Vagina (tissue), 2 donors: ENCODE data around the gene WDR47. TPM values are rescaled to one million over a fixed set of nuclear protein-coding genes. Genes with fewer than 3 reads are reported as not detected.

ENCODE experiments used
- DNase-seq, 2 donors: peaks; one replicate each; pipeline ENCODE4 v3.0.0-alpha.2; 2017; ENCODE audit errors: extremely low spot score in 2 of 2
- H3K27ac ChIP-seq: fragments of 200-600 bp; sonication (generic); one replicate; pipeline ENCODE4 v1.5.1; 2019
- H3K27me3 ChIP-seq: fragments of 200-600 bp; sonication (generic); one replicate; pipeline ENCODE4 v1.5.1; 2019
- H3K36me3 ChIP-seq, 2 donors: fragments of 200-600 bp; sonication (generic); one replicate each; pipeline ENCODE4 v1.5.1; 2017 to 2019
- H3K4me1 ChIP-seq: fragments of 200-600 bp; sonication (generic); one replicate; pipeline ENCODE4 v1.5.1; 2019
- H3K4me3 ChIP-seq, 2 donors: fragments of 200-600 bp; sonication (generic); 1 replicate in 1 of 2; 2 replicates in 1 of 2; pipeline ENCODE4 v1.5.1; 2016 to 2019
- H3K9me3 ChIP-seq: fragments of 200-600 bp; sonication (generic); one replicate; pipeline ENCODE4 v1.5.1; 2019
- POLR2A ChIP-seq, 2 donors: fragments of 450-650 bp; IDR thresholded peaks; one replicate each; pipeline ENCODE4 v1.6.1; 2017; ENCODE audit warnings: antibody characterized with exemption in 2 of 2, mild to moderate bottlenecking in 2 of 2, moderate library complexity in 2 of 2
- POLR2AphosphoS5 ChIP-seq, 2 donors: sonication (generic); formaldehyde crosslinking; IDR thresholded peaks; one replicate each; pipeline ENCODE4 v1.9.0; 2017; ENCODE audit warnings: antibody characterized with exemption in 2 of 2, mild to moderate bottlenecking in 2 of 2, low read depth in 1 of 2; ENCODE audit not compliant: insufficient read depth in 1 of 2
- intact Hi-C: fragments of 100-400 bp; cut with DNase I; formaldehyde crosslinking; loops from one replicate; pipeline ENCODE4 v1.15.1; 2023
- total RNA-seq: library from RNA; depleted of rRNA; stranded (reverse); fragments of >200 nt; gene quantifications from one replicate; pipeline ENCODE4 v1.2.3, GENCODE V29; 2016
- TF ChIP-seq, protein P1 (sequence below), 3 experiments: fragments of 450-650 bp in 2 of 3; fragments of 200-600 bp in 1 of 3; sonication (generic) in 1 of 3; IDR thresholded peaks; one replicate each; pipeline ENCODE4 v1.5.1; 2017 to 2019; ENCODE audit warnings: antibody characterized with exemption in 3 of 3, mild to moderate bottlenecking in 2 of 3, moderate library complexity in 2 of 3

The WDR47 gene
- total RNA-seq = 14.7 TPM

DNA sequence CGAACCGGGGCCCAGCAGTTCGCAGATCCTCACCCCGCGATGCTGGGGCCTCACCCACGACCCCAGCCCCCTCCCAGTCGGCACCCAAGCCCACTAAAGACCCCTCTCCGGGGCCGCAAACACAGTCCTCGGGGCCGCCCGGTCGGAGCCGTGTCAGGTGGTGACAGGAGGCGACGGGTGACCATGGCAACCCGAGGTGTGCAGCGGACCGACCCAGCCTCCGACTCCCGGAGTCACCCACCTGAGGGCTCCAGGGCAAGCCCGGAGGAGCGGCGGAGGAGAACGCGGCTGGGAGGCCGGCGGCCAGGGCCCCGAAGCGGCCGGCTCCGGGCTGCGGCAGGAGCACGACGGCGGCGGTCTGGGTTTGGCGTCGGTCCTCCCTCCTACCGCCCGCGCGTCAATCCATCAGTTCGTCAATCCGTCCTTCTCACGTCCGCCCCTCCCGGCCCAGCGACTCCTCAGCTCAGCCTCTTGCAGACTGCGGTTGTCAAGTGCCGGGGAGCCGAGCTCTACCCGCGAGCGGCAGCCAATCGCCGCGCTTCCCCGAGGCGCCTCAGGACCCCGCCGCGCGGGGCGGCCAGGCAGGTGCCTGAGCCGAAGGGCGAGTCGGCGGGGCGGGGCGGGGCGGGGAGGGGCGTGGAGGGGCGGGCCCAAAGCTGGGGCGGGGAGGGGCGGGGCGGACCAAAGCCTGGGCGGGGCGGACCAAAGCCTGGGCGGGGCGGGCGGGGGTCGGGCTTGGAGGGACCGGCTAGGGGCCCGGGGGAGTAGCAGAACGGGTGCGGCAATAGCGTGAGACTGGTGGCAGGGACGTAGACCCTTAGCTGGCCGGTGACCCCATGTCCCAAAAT lies at the start of gene WDR47:
WDR47 (minus strand) TSS at position 482 of the 848 bp plus-strand sequence. CDS start 18,590 bp downstream, outside the sequence.
- H3K4me1 ChIP-seq = peaks cover 26% of the 10 kb centered on the region
- DNase-seq = peak in 1 of 2 donors; percentile 94
- H3K36me3 ChIP-seq = no peaks in the 10 kb centered on the region
- peak within 1 kb of the TSS; percentile 96 to 99 for H3K4me3 ChIP-seq
- intact Hi-C loops = no loop called here
- no peaks in the 10 kb centered on the region for H3K27me3 ChIP-seq
- TF ChIP-seq, protein P1, sequence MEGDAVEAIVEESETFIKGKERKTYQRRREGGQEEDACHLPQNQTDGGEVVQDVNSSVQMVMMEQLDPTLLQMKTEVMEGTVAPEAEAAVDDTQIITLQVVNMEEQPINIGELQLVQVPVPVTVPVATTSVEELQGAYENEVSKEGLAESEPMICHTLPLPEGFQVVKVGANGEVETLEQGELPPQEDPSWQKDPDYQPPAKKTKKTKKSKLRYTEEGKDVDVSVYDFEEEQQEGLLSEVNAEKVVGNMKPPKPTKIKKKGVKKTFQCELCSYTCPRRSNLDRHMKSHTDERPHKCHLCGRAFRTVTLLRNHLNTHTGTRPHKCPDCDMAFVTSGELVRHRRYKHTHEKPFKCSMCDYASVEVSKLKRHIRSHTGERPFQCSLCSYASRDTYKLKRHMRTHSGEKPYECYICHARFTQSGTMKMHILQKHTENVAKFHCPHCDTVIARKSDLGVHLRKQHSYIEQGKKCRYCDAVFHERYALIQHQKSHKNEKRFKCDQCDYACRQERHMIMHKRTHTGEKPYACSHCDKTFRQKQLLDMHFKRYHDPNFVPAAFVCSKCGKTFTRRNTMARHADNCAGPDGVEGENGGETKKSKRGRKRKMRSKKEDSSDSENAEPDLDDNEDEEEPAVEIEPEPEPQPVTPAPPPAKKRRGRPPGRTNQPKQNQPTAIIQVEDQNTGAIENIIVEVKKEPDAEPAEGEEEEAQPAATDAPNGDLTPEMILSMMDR (IDR thresholded peaks at IDR 0.05) = no peak
- TF ChIP-seq POLR2A (IDR thresholded peaks at IDR 0.05) = peak; percentile 31 to 90
- TF ChIP-seq POLR2AphosphoS5 (IDR thresholded peaks at IDR 0.05; ENCODE audit: insufficient read depth in 1 of 2, low read depth in 1 of 2) = peak; percentile 16 to 91
- peak within 1 kb of the TSS; percentile 86 for H3K27ac ChIP-seq
- no peaks in the 10 kb centered on the region for H3K9me3 ChIP-seq

DNA sequence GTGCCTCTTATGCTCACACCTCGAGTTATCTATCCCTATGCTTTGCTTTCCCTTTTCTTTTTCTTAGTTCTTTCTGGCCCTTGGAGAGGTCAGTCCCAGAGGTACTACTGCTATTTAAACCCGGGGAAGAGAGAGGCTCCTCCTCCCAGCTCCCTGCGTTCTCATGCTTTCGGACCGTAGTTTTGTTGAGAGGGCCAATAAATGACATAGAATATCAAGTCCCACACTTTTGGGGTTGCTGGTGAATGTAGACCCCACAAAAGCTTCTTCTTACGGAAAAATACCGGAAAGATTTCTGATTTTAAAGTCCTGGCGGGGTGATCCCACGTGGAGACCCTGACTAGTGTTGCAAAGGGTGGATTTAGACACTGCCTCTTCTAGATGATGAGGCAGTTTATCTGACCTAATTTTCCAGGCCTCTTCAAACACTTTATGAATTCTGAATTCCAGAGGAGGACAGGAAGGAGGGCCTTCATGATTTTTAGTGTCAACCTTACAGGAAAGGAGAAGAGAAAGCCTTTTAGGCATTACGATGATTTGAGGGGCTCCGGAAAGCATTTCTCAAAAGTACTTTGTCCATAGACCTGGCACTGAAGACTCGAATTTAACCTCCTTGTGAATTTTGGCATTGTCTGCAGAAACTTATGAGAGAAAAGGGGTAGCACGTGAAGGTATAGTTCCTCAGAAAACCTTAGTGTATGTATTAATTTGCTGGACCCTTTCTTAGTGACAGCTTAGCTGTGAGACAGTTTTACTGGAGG lies 49.4 kb upstream of the WDR47 start:
- TF ChIP-seq, protein P1 (IDR thresholded peaks at IDR 0.05) = no peak
- TF ChIP-seq POLR2A (IDR thresholded peaks at IDR 0.05) = no peak
- intact Hi-C loops = no loop called here
- Histone ChIP-seq H3K4me3 (peak overlapping the region; percentile 73 to 93), H3K27me3 (no peaks in the 10 kb centered on the region), H3K27ac (peak overlapping the region; percentile 95), H3K4me1 (peaks cover 48% of the 10 kb centered on the region), H3K9me3 (no peaks in the 10 kb centered on the region), H3K36me3 (peaks cover 0 to 29% of the 10 kb centered on the region in 2 donors)
- DNase-seq = no peak

DNA sequence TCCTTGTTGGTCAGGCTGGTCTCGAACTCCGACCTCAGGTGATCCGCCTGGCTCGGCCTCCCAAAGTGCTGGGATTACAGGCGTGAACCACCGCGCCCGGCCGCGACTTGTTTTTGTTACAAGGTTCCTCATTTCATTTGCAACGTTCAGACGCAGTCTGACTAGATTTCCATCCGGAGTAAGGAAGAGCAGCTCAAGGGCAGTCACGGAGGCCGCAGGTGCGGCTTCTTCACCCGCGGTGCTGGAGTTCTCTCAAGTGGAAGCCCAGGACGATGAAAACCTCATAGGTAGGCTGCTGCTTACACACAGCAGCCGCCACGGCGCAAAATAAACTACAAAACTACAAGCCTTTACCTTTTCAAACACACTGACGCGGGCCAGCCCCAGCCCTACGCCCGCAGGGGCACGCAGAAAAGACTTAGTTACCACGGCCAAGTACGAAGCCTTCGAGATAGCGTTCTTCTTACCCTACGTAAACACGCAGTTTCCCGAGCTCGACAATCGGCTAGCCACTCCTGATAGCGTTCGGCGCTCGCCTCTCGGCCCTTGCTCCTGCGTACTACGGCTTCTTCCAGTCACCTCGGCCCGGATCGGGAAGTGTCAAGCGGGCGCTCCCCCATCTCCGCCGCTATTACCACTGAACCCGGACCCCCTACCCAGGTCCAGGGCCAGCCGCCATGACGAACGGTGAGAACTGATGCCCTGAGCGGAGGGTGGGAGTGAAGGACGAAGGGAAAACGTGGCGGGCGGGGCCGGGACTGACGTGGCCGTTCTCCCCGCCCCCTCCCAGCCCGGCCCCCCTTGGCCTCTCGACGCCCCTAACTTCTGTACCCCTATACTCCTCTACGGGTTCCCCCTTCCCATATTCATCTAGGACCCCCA lies 48.5 kb upstream of the WDR47 start, which contains the start of gene TMEM167B:
TMEM167B (plus strand) TSS at position 569 of the 882 bp plus-strand sequence; CDS start at position 678, 109 bp downstream.
- Histone ChIP-seq H3K36me3 (peaks cover 0 to 25% of the 10 kb centered on the region in 2 donors), H3K9me3 (no peaks in the 10 kb centered on the region), H3K27me3 (no peaks in the 10 kb centered on the region), H3K4me3 (peak within 1 kb of the TSS; percentile 73 to 93), H3K4me1 (peaks cover 40% of the 10 kb centered on the region), H3K27ac (peak within 1 kb of the TSS; percentile 95)
- intact Hi-C loops = no loop called here
- peak in 1 of 2 donors; percentile 97 for DNase-seq
- TF ChIP-seq, protein P1 (IDR thresholded peaks at IDR 0.05) = no peak
- peak in 1 of 2 donors; percentile 64 for TF ChIP-seq POLR2A (IDR thresholded peaks at IDR 0.05)
- peak; percentile 96 to 98 for TF ChIP-seq POLR2AphosphoS5 (IDR thresholded peaks at IDR 0.05; ENCODE audit: insufficient read depth in 1 of 2, low read depth in 1 of 2)

DNA sequence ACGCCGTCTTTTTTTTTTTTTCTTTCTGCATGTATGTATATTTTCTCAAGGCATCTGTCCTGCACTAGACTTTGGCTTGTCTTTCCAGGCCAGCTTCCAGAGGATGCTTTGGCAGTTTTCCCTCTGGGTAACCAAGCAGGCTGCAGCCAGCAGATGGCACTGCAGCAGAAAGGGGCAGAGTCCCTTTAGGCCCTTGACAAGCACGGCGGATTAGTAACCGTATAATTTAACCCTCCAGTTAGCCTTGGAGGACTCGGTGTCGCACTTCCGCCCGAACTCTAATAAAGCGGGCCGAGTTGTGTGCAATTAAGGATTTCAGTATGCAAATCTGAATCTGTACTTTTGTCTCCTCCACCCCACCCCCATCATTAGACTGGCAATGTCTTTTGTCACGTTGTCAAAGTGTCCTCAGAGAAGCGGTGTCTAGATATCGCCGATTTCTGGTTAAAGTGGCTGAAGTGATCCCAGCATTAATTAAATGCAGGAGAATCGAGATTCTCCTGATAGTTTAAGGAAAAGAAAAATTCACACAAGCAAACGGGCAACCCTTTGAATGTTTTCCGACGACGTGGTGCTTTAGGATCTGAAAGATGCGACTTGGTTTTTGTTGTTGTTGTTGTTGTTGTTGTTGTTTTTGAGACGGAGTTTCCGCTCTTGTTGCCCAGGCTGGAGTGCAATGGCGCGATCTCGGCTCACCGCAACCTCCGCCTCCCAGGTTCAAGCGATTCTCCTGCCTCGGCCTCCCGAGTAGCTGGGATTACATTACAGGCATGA lies 47.5 kb upstream of the WDR47 start:
- no peak for TF ChIP-seq POLR2AphosphoS5 (IDR thresholded peaks at IDR 0.05; ENCODE audit: insufficient read depth in 1 of 2, low read depth in 1 of 2)
- no peak for TF ChIP-seq POLR2A (IDR thresholded peaks at IDR 0.05)
- TF ChIP-seq, protein P1 (IDR thresholded peaks at IDR 0.05) = no peak
- H3K9me3 ChIP-seq = no peaks in the 10 kb centered on the region
- peak overlapping the region; percentile 95 for H3K27ac ChIP-seq
- peaks cover 0 to 17% of the 10 kb centered on the region in 2 donors for H3K36me3 ChIP-seq
- DNase-seq = no peak
- peaks cover 36% of the 10 kb centered on the region for H3K4me1 ChIP-seq
- intact Hi-C loops = no loop called here
- peak overlapping the region; percentile 73 to 93 for H3K4me3 ChIP-seq
- no peaks in the 10 kb centered on the region for H3K27me3 ChIP-seq
